ENCODE results near the gene ABCF2. TPM values are rescaled to one million over a fixed set of nuclear protein-coding genes. Genes with fewer than 3 reads are reported as not detected.
A peak's percentile ranks its signal among the peaks of the same experiment; 100 is the strongest.

The ABCF2 gene
- total RNA-seq, 1 experiment from 2014 or later, result 45.8 TPM

GRCh38 chr7:151212626-151213025 lies 14.4 kb downstream of the ABCF2 start:
- Histone ChIP-seq H3F3A (ENCODE audit: insufficient read depth, low read depth) (peaks cover 21% of the 10 kb centered on the region), H3K4me3 (no peak overlapping the region), H3K27ac (no peak overlapping the region), H3K4me2 (no peak overlapping the region), H2AFZ (no peak overlapping the region), H3K27me3 (ENCODE audit: insufficient read depth, low read depth) (peaks cover 7% of the 10 kb centered on the region), H3K4me1 (replicated peaks; ENCODE audit: insufficient read depth) (no peaks in the 10 kb centered on the region), H4K20me1 (ENCODE audit: insufficient read depth) (no peaks in the 10 kb centered on the region), H3K9me2 (ENCODE audit: insufficient read depth) (no peaks in the 10 kb centered on the region), H3K36me3 (ENCODE audit: low read depth) (peaks cover 25% of the 10 kb centered on the region), H3K79me2 (ENCODE audit: low read depth) (no peaks in the 10 kb centered on the region), H3K9me3 (ENCODE audit: insufficient read depth, low read depth) (no peaks in the 10 kb centered on the region)
- peak in 1 of 2 experiments; percentile 12 for DNase-seq
- TSS peak; percentile 6 for BruUV-seq (replicated peaks)
- TF ChIP-seq CTCF (conservative IDR thresholded peaks at IDR 0.05), result no peak
- no peak for TF ChIP-seq EZH2 (IDR thresholded peaks at IDR 0.05; ENCODE audit: low read depth)
- intact Hi-C loops (cut with micrococcal nuclease; ENCODE audit: unreplicated experiment), result no loop called here
- ChIA-PET POLR2A (ENCODE audit: unreplicated experiment) (no interaction called here), CTCF (no interaction called here)

GRCh38 chr7:151211155-151211772 lies 15.7 kb downstream of the ABCF2 start:
- Histone ChIP-seq H2AFZ (no peak overlapping the region), H3K9me3 (ENCODE audit: insufficient read depth, low read depth) (no peaks in the 10 kb centered on the region), H3F3A (ENCODE audit: insufficient read depth, low read depth) (peaks cover 21% of the 10 kb centered on the region), H3K4me1 (replicated peaks; ENCODE audit: insufficient read depth) (no peaks in the 10 kb centered on the region), H3K79me2 (ENCODE audit: low read depth) (no peaks in the 10 kb centered on the region), H4K20me1 (ENCODE audit: insufficient read depth) (no peaks in the 10 kb centered on the region), H3K27ac (no peak overlapping the region), H3K9me2 (ENCODE audit: insufficient read depth) (no peaks in the 10 kb centered on the region), H3K4me2 (no peak overlapping the region), H3K27me3 (ENCODE audit: insufficient read depth, low read depth) (peaks cover 21% of the 10 kb centered on the region), H3K36me3 (ENCODE audit: low read depth) (peaks cover 15% of the 10 kb centered on the region; the same call in 1 of the 2 replicates), H3K4me3 (no peak overlapping the region)
- BruUV-seq (replicated peaks), result no TSS peak
- ChIA-PET CTCF (no interaction called here), POLR2A (ENCODE audit: unreplicated experiment) (no interaction called here)
- intact Hi-C loops (cut with micrococcal nuclease; ENCODE audit: unreplicated experiment), result no loop called here
- TF ChIP-seq CTCF (conservative IDR thresholded peaks at IDR 0.05), result no peak
- no peak for DNase-seq

GRCh38 chr7:151210087-151210854 lies 16.7 kb downstream of the ABCF2 start, which contains the start of gene H2BK1:
H2BK1 (minus strand) TSS chr7:151210488; CDS start chr7:151210318, 170 bp downstream.
- Histone ChIP-seq H3K4me1 (replicated peaks; ENCODE audit: insufficient read depth) (no peaks in the 10 kb centered on the region), H3K27ac (no peak within 1 kb of the TSS), H4K20me1 (ENCODE audit: insufficient read depth) (no peaks in the 10 kb centered on the region), H2AFZ (no peak within 1 kb of the TSS), H3K27me3 (ENCODE audit: insufficient read depth, low read depth) (peaks cover 31% of the 10 kb centered on the region), H3F3A (ENCODE audit: insufficient read depth, low read depth) (peaks cover 20% of the 10 kb centered on the region), H3K4me2 (no peak within 1 kb of the TSS), H3K79me2 (ENCODE audit: low read depth) (no peaks in the 10 kb centered on the region), H3K9me3 (ENCODE audit: insufficient read depth, low read depth) (no peaks in the 10 kb centered on the region), H3K9me2 (ENCODE audit: insufficient read depth) (no peaks in the 10 kb centered on the region), H3K4me3 (no peak within 1 kb of the TSS), H3K36me3 (ENCODE audit: low read depth) (0 out of 2 replicates have a peak, but pooled peaks cover 5% of the 10 kb centered on the region)
- CTCF ChIA-PET, result no interaction called here
- TF ChIP-seq EZH2 (IDR thresholded peaks at IDR 0.05; ENCODE audit: low read depth), result no peak
- TF ChIP-seq CTCF (conservative IDR thresholded peaks at IDR 0.05), result no peak
- POLR2A ChIA-PET (ENCODE audit: unreplicated experiment), result no interaction called here
- no TSS peak for BruUV-seq (replicated peaks)
- intact Hi-C loops (cut with micrococcal nuclease; ENCODE audit: unreplicated experiment), result no loop called here
- no peak for DNase-seq
